GM08714 (cell line): ENCODE measurements around the gene SNCAIP.

Experiments used
- H3K4me3 ChIP-seq: fragments of 200-500 bp; sonication (Bioruptor generic); 2 replicates; pipeline ENCODE4 v1.5.1; 2014; ENCODE audit warnings: mild to moderate bottlenecking, low read length, inconsistent platforms
- ZNF274 ChIP-seq: IDR thresholded peaks from 2 replicates; pipeline ENCODE4 v1.6.1; 2012; ENCODE audit warnings: mild to moderate bottlenecking, low read depth, low read length

The SNCAIP gene

DNA sequence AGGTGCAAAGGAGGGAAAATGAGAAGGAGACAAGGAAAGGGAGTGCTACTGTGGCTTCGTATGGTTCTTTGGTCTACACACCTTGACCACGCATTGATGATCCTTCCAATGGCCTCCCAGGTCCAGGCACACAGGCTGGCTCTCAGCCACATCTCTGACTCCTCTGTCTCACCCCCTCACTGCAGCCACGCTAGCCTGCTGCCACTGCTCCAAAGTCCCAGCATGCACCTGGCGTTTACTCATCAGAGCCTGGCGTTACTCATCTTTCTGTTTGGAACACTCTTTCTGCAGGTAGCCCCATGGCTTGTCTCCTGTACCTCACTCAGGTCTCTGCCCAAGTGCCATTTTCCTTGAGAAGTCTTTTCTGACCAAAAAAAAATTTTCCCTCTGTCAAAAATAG is 195.5 kb downstream of the SNCAIP start:
- no peak for TF ChIP-seq ZNF274
- no peak overlapping the region for H3K4me3 ChIP-seq

DNA sequence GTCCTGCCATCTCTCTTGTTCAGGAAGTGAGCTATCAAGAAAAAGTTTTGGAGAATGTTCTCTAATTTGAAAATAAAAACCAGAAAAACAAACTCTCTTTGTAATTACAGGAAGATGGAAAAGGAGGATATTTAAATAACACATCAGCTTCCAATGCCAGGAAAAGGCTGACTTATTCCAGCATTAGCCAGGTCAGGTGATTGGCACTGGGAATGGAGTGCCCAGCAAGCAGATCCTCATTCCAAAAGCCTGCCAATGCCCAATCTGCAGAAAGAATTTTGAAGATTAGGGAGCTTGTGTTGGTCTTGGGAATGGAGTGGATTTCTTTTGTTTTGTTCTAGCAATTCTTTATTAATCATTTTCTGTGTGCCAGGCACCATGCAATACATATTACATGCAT is 196.6 kb downstream of the SNCAIP start:
- H3K4me3 ChIP-seq, result no peak overlapping the region
- TF ChIP-seq ZNF274, result no peak
